DMS153 treated with DMSO at 0.1 percent for 48 hours (cell line): ENCODE data around the gene SEMA3B.
"Not testable (repeated sequence)": the region's sequence is repeated elsewhere in the genome, so short reads cannot be mapped to it uniquely, and the experiment has no call there.

ENCODE experiments used
- DNase-seq: peaks from one replicate; lab custom pipeline; 2025; ENCODE audit not compliant: unreplicated experiment; lab: John Stamatoyannopoulos, UW

SEMA3B gene

GRCh38 chr3:50271314-50271936 lies 2.5 kb downstream of the SEMA3B start:
- no peak for DNase-seq

- DNase-seq = not testable (repeated sequence)
Measured at GRCh38 chr3:50272538-50272910, 3.6 kb downstream of the SEMA3B start.

- DNase-seq = peak; percentile 33
Measured at GRCh38 chr3:50272911-50273688, 4.2 kb downstream of the SEMA3B start.

- no peak for DNase-seq
Measured at GRCh38 chr3:50273689-50274065, 4.7 kb downstream of the SEMA3B start.

- peak; percentile 0 for DNase-seq
Measured at GRCh38 chr3:50274371-50275104, 5.6 kb downstream of the SEMA3B start.

GRCh38 chr3:50275141-50275995 lies 6.4 kb downstream of the SEMA3B start:
- no peak for DNase-seq

- no peak for DNase-seq
Measured at GRCh38 chr3:50275996-50276761, 7.2 kb downstream of the SEMA3B start.

GRCh38 chr3:50276762-50277101 lies 7.8 kb downstream of the SEMA3B start:
- DNase-seq = no peak

GRCh38 chr3:50278123-50278879 lies 9.4 kb downstream of the SEMA3B start:
- DNase-seq = no peak

GRCh38 chr3:50278880-50279224 lies 9.9 kb downstream of the SEMA3B start, which contains the start of gene LSMEM2:
Gene LSMEM2, plus strand, starts transcription at chr3:50279087. Its CDS starts 27 bp downstream, at chr3:50279114.
- no peak for DNase-seq

- no peak for DNase-seq
Measured at GRCh38 chr3:50279255-50280016, 10.5 kb downstream of the SEMA3B start.

GRCh38 chr3:50284121-50284520 lies 15.2 kb downstream of the SEMA3B start:
- DNase-seq = not testable (repeated sequence)

GRCh38 chr3:50286322-50287227 lies 17.6 kb downstream of the SEMA3B start:
- DNase-seq = no peak

- DNase-seq = no peak
Measured at GRCh38 chr3:50287262-50287661, 18.3 kb downstream of the SEMA3B start.

GRCh38 chr3:50288387-50289007 lies 19.6 kb downstream of the SEMA3B start:
- DNase-seq = no peak

GRCh38 chr3:50289130-50289529 lies 20.2 kb downstream of the SEMA3B start:
- DNase-seq = no peak

GRCh38 chr3:50290161-50290641 lies 21.3 kb downstream of the SEMA3B start:
- DNase-seq = no peak
